ENCODE results near the gene CBFA2T3. TPM values are rescaled to one million over a fixed set of nuclear protein-coding genes. Genes with fewer than 3 reads are reported as not detected.

Gene CBFA2T3
- total RNA-seq, 1 donor from 2014 or later = 32.8 TPM

- Histone ChIP-seq H3K27ac (no peak overlapping the region), H3K4me1 (no peaks in the 10 kb centered on the region), H3K27me3 (no peaks in the 10 kb centered on the region), H3K36me3 (peaks cover 7 to 41% of the 10 kb centered on the region in 2 donors), H3K9me3 (no peaks in the 10 kb centered on the region), H3K4me3 (no peak overlapping the region)
- TF ChIP-seq, protein P1, sequence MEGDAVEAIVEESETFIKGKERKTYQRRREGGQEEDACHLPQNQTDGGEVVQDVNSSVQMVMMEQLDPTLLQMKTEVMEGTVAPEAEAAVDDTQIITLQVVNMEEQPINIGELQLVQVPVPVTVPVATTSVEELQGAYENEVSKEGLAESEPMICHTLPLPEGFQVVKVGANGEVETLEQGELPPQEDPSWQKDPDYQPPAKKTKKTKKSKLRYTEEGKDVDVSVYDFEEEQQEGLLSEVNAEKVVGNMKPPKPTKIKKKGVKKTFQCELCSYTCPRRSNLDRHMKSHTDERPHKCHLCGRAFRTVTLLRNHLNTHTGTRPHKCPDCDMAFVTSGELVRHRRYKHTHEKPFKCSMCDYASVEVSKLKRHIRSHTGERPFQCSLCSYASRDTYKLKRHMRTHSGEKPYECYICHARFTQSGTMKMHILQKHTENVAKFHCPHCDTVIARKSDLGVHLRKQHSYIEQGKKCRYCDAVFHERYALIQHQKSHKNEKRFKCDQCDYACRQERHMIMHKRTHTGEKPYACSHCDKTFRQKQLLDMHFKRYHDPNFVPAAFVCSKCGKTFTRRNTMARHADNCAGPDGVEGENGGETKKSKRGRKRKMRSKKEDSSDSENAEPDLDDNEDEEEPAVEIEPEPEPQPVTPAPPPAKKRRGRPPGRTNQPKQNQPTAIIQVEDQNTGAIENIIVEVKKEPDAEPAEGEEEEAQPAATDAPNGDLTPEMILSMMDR (IDR thresholded peaks at IDR 0.05) = no peak
- DNase-seq (ENCODE audit: low spot score in 2 of 2) = no peak
- intact Hi-C loops (cut with DNase I) = no loop called here
Measured at GRCh38 chr16:88831838-88832237, 145.2 kb downstream of the CBFA2T3 start.

DNA sequence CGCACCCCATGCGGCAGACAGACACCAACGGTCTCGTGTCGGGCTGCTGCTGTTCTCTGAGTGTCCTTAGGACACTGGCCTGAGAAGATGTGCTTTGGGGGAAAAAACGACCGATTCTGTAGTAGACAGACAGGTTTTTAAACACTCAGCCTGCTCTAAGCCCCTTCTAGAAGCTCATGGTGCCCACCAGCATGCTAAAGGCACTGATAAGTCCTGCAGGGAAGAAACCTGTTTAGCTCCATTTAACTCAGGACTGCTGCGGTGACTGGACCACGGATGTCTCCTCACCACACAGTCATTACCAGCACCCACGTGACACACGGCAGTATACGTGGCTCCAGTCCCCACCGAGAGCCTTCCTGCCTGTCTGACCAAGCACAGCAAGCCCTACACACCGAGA lies 146.2 kb downstream of the CBFA2T3 start:
- no peak for DNase-seq (ENCODE audit: low spot score in 2 of 2)
- peaks cover 7 to 42% of the 10 kb centered on the region in 2 donors for H3K36me3 ChIP-seq
- intact Hi-C loops (cut with DNase I) = no loop called here

GRCh38 chr16:88830258-88830657 lies 146.7 kb downstream of the CBFA2T3 start:
- Histone ChIP-seq H3K9me3 (no peaks in the 10 kb centered on the region), H3K36me3 (peaks cover 7 to 40% of the 10 kb centered on the region in 2 donors), H3K4me3 (no peak overlapping the region), H3K27me3 (no peaks in the 10 kb centered on the region), H3K27ac (no peak overlapping the region), H3K4me1 (no peaks in the 10 kb centered on the region)
- intact Hi-C loops (cut with DNase I) = no loop called here
- no peak for DNase-seq (ENCODE audit: low spot score in 2 of 2)
- TF ChIP-seq, protein P1 (IDR thresholded peaks at IDR 0.05) = no peak

More for the DNA sequence above, 146.2 kb downstream of the CBFA2T3 start:
- Histone ChIP-seq H3K27me3 (no peaks in the 10 kb centered on the region), H3K9me3 (no peaks in the 10 kb centered on the region), H3K4me3 (no peak overlapping the region), H3K27ac (no peak overlapping the region), H3K4me1 (no peaks in the 10 kb centered on the region)
- TF ChIP-seq, protein P1 (IDR thresholded peaks at IDR 0.05) = no peak

GRCh38 chr16:88828711-88829110 lies 148.3 kb downstream of the CBFA2T3 start:
- H3K36me3 ChIP-seq = peaks cover 13 to 43% of the 10 kb centered on the region in 2 donors
- TF ChIP-seq, protein P1 (IDR thresholded peaks at IDR 0.05) = no peak
- no peak for DNase-seq (ENCODE audit: low spot score in 2 of 2)
- intact Hi-C loops (cut with DNase I) = no loop called here
- no peaks in the 10 kb centered on the region for H3K27me3 ChIP-seq
- H3K4me3 ChIP-seq = no peak overlapping the region
- no peak overlapping the region for H3K27ac ChIP-seq
- no peaks in the 10 kb centered on the region for H3K4me1 ChIP-seq
- no peaks in the 10 kb centered on the region for H3K9me3 ChIP-seq

- Histone ChIP-seq H3K9me3 (no peaks in the 10 kb centered on the region), H3K27ac (no peak overlapping the region), H3K36me3 (peaks cover 15 to 49% of the 10 kb centered on the region in 2 donors), H3K4me1 (no peaks in the 10 kb centered on the region), H3K4me3 (no peak overlapping the region), H3K27me3 (no peaks in the 10 kb centered on the region)
- no peak for DNase-seq (ENCODE audit: low spot score in 2 of 2)
- intact Hi-C loops (cut with DNase I) = no loop called here
- TF ChIP-seq, protein P1 (IDR thresholded peaks at IDR 0.05) = no peak
Measured at GRCh38 chr16:88827727-88828126, 149.3 kb downstream of the CBFA2T3 start.
